HL-60 (cell line): ENCODE measurements around the gene HORMAD2.

Source experiments
- DNase-seq, 2 experiments: peaks; one replicate each; pipeline ENCODE4 v3.0.0-alpha.2; 2010 to 2020; ENCODE audit warnings: low read depth in 1 of 2, low spot score in 1 of 2
- H3K27ac ChIP-seq: fragments of 250-450 bp; sonication (Bioruptor Pico); replicated peaks from 2 replicates; pipeline ENCODE4 v1.5.1; 2020; ENCODE audit warnings: mild to moderate bottlenecking, moderate library complexity
- H3K27me3 ChIP-seq: fragments of 250-450 bp; sonication (Bioruptor Pico); 2 replicates; pipeline ENCODE4 v1.5.1; 2021; ENCODE audit warnings: mild to moderate bottlenecking, moderate library complexity; ENCODE audit not compliant: insufficient read depth, poor library complexity, severe bottlenecking
- H3K4me3 ChIP-seq: replicated peaks from 2 replicates; pipeline ENCODE4 v1.5.1; 2011; ENCODE audit warnings: mild to moderate bottlenecking, control low read depth, low read length; ENCODE audit not compliant: insufficient read depth
- GABPA ChIP-seq: IDR thresholded peaks from 2 replicates; pipeline ENCODE4 v1.6.1; 2012; ENCODE audit warnings: low read depth
- POLR2AphosphoS5 ChIP-seq: IDR thresholded peaks from 2 replicates; pipeline ENCODE4 v1.6.1; 2012; ENCODE audit warnings: low read depth
- SPI1 ChIP-seq: IDR thresholded peaks from 2 replicates; pipeline ENCODE4 v1.6.1; 2012; ENCODE audit warnings: low read depth, mild to moderate bottlenecking, borderline replicate concordance
- TF ChIP-seq, protein P1 (sequence below): IDR thresholded peaks from 2 replicates; pipeline ENCODE4 v1.6.1; 2012; ENCODE audit warnings: low read depth; ENCODE audit not compliant: insufficient replicate concordance
- TF ChIP-seq, protein P2 (sequence below): IDR thresholded peaks from one replicate; pipeline ENCODE4 v1.5.1; 2011; ENCODE audit warnings: low read length, control low read depth, inconsistent platforms; ENCODE audit not compliant: insufficient read depth

The HORMAD2 gene

GRCh38 chr22:30217698-30218560 lies 137.7 kb downstream of the HORMAD2 start:
- no peak overlapping the region for H3K27ac ChIP-seq
- H3K27me3 ChIP-seq, result peaks cover 4% of the 10 kb centered on the region
- TF ChIP-seq SPI1 (no peak), POLR2AphosphoS5 (no peak), GABPA (no peak)
- TF ChIP-seq, protein P1, sequence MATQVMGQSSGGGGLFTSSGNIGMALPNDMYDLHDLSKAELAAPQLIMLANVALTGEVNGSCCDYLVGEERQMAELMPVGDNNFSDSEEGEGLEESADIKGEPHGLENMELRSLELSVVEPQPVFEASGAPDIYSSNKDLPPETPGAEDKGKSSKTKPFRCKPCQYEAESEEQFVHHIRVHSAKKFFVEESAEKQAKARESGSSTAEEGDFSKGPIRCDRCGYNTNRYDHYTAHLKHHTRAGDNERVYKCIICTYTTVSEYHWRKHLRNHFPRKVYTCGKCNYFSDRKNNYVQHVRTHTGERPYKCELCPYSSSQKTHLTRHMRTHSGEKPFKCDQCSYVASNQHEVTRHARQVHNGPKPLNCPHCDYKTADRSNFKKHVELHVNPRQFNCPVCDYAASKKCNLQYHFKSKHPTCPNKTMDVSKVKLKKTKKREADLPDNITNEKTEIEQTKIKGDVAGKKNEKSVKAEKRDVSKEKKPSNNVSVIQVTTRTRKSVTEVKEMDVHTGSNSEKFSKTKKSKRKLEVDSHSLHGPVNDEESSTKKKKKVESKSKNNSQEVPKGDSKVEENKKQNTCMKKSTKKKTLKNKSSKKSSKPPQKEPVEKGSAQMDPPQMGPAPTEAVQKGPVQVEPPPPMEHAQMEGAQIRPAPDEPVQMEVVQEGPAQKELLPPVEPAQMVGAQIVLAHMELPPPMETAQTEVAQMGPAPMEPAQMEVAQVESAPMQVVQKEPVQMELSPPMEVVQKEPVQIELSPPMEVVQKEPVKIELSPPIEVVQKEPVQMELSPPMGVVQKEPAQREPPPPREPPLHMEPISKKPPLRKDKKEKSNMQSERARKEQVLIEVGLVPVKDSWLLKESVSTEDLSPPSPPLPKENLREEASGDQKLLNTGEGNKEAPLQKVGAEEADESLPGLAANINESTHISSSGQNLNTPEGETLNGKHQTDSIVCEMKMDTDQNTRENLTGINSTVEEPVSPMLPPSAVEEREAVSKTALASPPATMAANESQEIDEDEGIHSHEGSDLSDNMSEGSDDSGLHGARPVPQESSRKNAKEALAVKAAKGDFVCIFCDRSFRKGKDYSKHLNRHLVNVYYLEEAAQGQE, result no peak
- TF ChIP-seq, protein P2, sequence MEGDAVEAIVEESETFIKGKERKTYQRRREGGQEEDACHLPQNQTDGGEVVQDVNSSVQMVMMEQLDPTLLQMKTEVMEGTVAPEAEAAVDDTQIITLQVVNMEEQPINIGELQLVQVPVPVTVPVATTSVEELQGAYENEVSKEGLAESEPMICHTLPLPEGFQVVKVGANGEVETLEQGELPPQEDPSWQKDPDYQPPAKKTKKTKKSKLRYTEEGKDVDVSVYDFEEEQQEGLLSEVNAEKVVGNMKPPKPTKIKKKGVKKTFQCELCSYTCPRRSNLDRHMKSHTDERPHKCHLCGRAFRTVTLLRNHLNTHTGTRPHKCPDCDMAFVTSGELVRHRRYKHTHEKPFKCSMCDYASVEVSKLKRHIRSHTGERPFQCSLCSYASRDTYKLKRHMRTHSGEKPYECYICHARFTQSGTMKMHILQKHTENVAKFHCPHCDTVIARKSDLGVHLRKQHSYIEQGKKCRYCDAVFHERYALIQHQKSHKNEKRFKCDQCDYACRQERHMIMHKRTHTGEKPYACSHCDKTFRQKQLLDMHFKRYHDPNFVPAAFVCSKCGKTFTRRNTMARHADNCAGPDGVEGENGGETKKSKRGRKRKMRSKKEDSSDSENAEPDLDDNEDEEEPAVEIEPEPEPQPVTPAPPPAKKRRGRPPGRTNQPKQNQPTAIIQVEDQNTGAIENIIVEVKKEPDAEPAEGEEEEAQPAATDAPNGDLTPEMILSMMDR, result no peak
- no peak overlapping the region for H3K4me3 ChIP-seq
- no peak for DNase-seq

DNA sequence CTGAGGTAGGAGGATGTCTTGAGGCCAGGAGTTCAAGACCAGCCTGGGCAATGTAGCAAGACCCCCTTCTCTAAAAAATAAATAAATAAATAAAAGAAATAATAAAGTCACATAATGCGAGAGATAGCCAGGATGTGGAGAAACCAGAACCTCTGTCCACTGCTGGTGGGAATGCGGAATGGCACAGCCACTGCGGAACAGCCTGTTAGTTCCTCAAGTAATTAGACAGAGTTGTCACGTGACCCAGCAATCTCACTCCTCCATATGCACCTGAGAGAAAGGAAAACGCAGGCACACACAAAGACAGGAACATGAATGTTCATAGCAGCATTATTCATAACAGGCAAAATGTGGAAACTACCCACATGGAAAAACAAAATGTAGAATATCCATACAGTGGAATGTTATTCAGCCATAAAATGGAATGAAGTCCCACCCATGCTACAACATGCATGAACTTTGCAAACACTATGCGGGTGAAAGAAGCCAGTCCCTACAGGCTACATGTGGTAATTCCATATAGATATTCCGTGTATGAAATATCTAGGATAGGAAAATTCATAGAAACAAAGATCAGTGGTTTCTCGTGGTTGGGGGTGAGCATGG lies 138.9 kb downstream of the HORMAD2 start:
- Histone ChIP-seq H3K27me3 (peaks cover 4% of the 10 kb centered on the region), H3K4me3 (no peak overlapping the region), H3K27ac (no peak overlapping the region)
- TF ChIP-seq GABPA, result no peak
- TF ChIP-seq SPI1, result no peak
- TF ChIP-seq, protein P1, result no peak
- TF ChIP-seq, protein P2, result no peak
- no peak for TF ChIP-seq POLR2AphosphoS5
- no peak for DNase-seq

DNA sequence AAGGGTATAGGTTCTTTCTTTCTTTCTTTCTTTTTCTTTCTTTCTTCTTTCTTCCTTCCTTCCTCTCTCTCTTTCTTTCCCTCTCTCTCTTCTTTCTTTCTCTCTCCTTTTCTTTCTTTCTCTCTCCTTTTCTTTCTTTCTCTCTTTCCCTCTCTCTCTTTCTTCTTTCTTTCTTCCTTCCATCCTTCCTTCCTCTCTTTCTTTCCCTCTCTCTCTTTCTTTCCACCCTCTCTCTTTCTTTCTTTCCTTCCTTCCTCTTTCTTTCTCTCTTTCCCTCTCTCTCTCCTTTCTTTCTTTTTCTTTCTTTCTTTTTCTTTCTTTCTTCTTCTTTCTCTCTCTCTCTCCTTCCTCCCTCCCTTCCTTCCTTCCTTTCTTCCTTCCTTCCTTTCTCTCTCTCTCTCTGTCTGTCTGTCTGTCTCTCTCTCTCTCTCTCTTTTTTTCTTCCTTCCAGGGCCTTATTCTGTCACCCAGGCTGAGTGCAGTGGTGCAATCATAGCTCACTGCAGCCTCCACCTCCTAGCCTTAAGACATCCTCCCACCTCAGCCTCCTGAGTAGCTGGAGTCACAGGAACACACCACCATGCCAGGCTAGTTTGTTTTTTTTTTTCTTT lies 139.5 kb downstream of the HORMAD2 start:
- TF ChIP-seq, protein P2, result no peak
- TF ChIP-seq POLR2AphosphoS5 (no peak), GABPA (no peak), SPI1 (no peak)
- TF ChIP-seq, protein P1, result no peak

More for the DNA sequence above, 139.5 kb downstream of the HORMAD2 start:
- no peak overlapping the region for H3K27ac ChIP-seq
- DNase-seq, result no peak
- H3K27me3 ChIP-seq, result peaks cover 4% of the 10 kb centered on the region
- H3K4me3 ChIP-seq, result no peak overlapping the region
